Measurements from ENCODE around the gene DBR1. TPM values are rescaled to one million over a fixed set of nuclear protein-coding genes. Genes with fewer than 3 reads are reported as not detected.
A peak's percentile ranks its signal among the peaks of the same experiment; 100 is the strongest.

DBR1 gene
- total and polyA plus RNA-seq, 10 donors = 8.1 to 19.2 (median 16.9) TPM

GRCh38 chr3:138195481-138195880, 20.8 kb upstream of the DBR1 start:
- H3K27me3 ChIP-seq (replicated peaks in 1 of 7) = no peaks in the 10 kb centered on the region
- H3K9me3 ChIP-seq = no peaks in the 10 kb centered on the region
- TF ChIP-seq POLR2A (IDR thresholded peaks at IDR 0.05) (no peak), CTCF (IDR thresholded peaks at IDR 0.05 in 8 of 11, conservative IDR thresholded peaks at IDR 0.05 in 3 of 11) (no peak), POLR2AphosphoS5 (IDR thresholded peaks at IDR 0.05) (no peak)
- intact Hi-C loops (cut with DNase I; ENCODE audit: low total_unique reads) = no loop called here
- H3K27ac ChIP-seq = no peak overlapping the region
- no peak for DNase-seq
- H3K4me1 ChIP-seq = peaks cover 0 to 61% (median 29%) of the 10 kb centered on the region in 6 donors
- H3K4me3 ChIP-seq = no peak overlapping the region
- 87 to 94% (median 93%) methylated on average over 2 of the region's 2 CpGs for WGBS, 5 donors
- H3K36me3 ChIP-seq = peaks cover 0 to 42% (median 0%) of the 10 kb centered on the region in 6 donors

GRCh38 chr3:138188013-138188730, 13.5 kb upstream of the DBR1 start:
- 8 to 12% (median 9%) methylated on average over 17 of the region's 17 CpGs for WGBS, 5 donors
- peak overlapping the region; percentile 79 to 96 (median 86) for H3K4me3 ChIP-seq
- no peaks in the 10 kb centered on the region for H3K9me3 ChIP-seq
- TF ChIP-seq CTCF (IDR thresholded peaks at IDR 0.05 in 8 of 11, conservative IDR thresholded peaks at IDR 0.05 in 3 of 11) = no peak
- no peak for TF ChIP-seq POLR2A (IDR thresholded peaks at IDR 0.05)
- TF ChIP-seq POLR2AphosphoS5 (IDR thresholded peaks at IDR 0.05) = no peak
- H3K36me3 ChIP-seq = peaks cover 0 to 31% (median 0%) of the 10 kb centered on the region in 6 donors
- peaks cover 0 to 22% (median 0%) of the 10 kb centered on the region in 7 donors for H3K27me3 ChIP-seq (replicated peaks in 1 of 7)
- intact Hi-C loops (cut with DNase I; ENCODE audit: low total_unique reads) = no loop called here
- DNase-seq = no peak
- H3K4me1 ChIP-seq = peaks cover 20 to 64% (median 49%) of the 10 kb centered on the region in 6 donors
- peak overlapping the region; percentile 73 to 97 (median 94) for H3K27ac ChIP-seq

- intact Hi-C loops (cut with DNase I; ENCODE audit: low total_unique reads) = no loop called here
- peaks cover 0 to 26% (median 0%) of the 10 kb centered on the region in 7 donors for H3K27me3 ChIP-seq (replicated peaks in 1 of 7)
- peak; percentile 91 for DNase-seq
Measured at GRCh38 chr3:138187296-138188012, 12.7 kb upstream of the DBR1 start, which contains the start of gene ARMC8. TSS of gene ARMC8 (plus strand) at chr3:138187301. CDS start at chr3:138187555, 254 bp downstream.

More at GRCh38 chr3:138187296-138188012, 12.7 kb upstream of the DBR1 start, which contains the start of gene ARMC8:
- H3K36me3 ChIP-seq = peaks cover 0 to 23% (median 0%) of the 10 kb centered on the region in 6 donors
- TF ChIP-seq CTCF (IDR thresholded peaks at IDR 0.05 in 8 of 11, conservative IDR thresholded peaks at IDR 0.05 in 3 of 11) (no peak), POLR2A (IDR thresholded peaks at IDR 0.05) (peak; percentile 3 to 78 (median 41)), POLR2AphosphoS5 (IDR thresholded peaks at IDR 0.05) (peak; percentile 92 to 93 (median 93))
- H3K9me3 ChIP-seq = no peaks in the 10 kb centered on the region
- WGBS, 5 donors = 0 to 1% (median 0%) methylated on average over 26 to 59 of the region's 59 CpGs
- H3K4me1 ChIP-seq = peaks cover 20 to 60% (median 46%) of the 10 kb centered on the region in 6 donors
- peak within 1 kb of the TSS; percentile 73 to 97 (median 94) for H3K27ac ChIP-seq
- H3K4me3 ChIP-seq = peak within 1 kb of the TSS; percentile 79 to 96 (median 86)

Data from spleen (tissue), 11 donors.